ENCODE results near the gene RNF144B. TPM values are rescaled to one million over a fixed set of nuclear protein-coding genes. Genes with fewer than 3 reads are reported as not detected.
"Not testable (repeated sequence)": the region's sequence is repeated elsewhere in the genome, so short reads cannot be mapped to it uniquely, and the experiment has no call there.

RNF144B gene
- total RNA-seq, 1 donor from 2014 or later: 0.86 TPM

- H3K27ac Mint-ChIP-seq; intact Hi-C loops (cut with micrococcal nuclease); H3K4me3 Mint-ChIP-seq; H3K9me3 Mint-ChIP-seq; H3K36me3 Mint-ChIP-seq (ENCODE audit: low read depth); H3K4me1 Mint-ChIP-seq (ENCODE audit: low read depth); DNase-seq (ENCODE audit: low spot score): not testable (repeated sequence)
- H3K27me3 Mint-ChIP-seq (ENCODE audit: insufficient read depth): peaks cover 12% of the 10 kb centered on the region
These were observed 29.6 kb upstream of the RNF144B start for GRCh38 chr6:18357546-18357945.

GRCh38 chr6:18359237-18359885 lies 27.8 kb upstream of the RNF144B start:
- no peaks in the 10 kb centered on the region for H3K36me3 Mint-ChIP-seq (ENCODE audit: low read depth)
- peaks cover 12% of the 10 kb centered on the region for H3K27me3 Mint-ChIP-seq (ENCODE audit: insufficient read depth)
- intact Hi-C loops (cut with micrococcal nuclease): no loop called here
- H3K4me1 Mint-ChIP-seq (ENCODE audit: low read depth): no peaks in the 10 kb centered on the region
- no peak overlapping the region for H3K27ac Mint-ChIP-seq
- peaks cover 7% of the 10 kb centered on the region for H3K9me3 Mint-ChIP-seq
- DNase-seq (ENCODE audit: low spot score): no peak
- no peak overlapping the region for H3K4me3 Mint-ChIP-seq

- H3K36me3 Mint-ChIP-seq (ENCODE audit: low read depth): no peaks in the 10 kb centered on the region
- H3K9me3 Mint-ChIP-seq: peaks cover 7% of the 10 kb centered on the region
- no peak for DNase-seq (ENCODE audit: low spot score)
- no peak overlapping the region for H3K27ac Mint-ChIP-seq
- no peak overlapping the region for H3K4me3 Mint-ChIP-seq
- no peaks in the 10 kb centered on the region for H3K4me1 Mint-ChIP-seq (ENCODE audit: low read depth)
- intact Hi-C loops (cut with micrococcal nuclease): no loop called here
- H3K27me3 Mint-ChIP-seq (ENCODE audit: insufficient read depth): peaks cover 12% of the 10 kb centered on the region
These were observed 27.0 kb upstream of the RNF144B start for GRCh38 chr6:18360188-18360587.

- H3K36me3 Mint-ChIP-seq (ENCODE audit: low read depth): no peaks in the 10 kb centered on the region
- no peak overlapping the region for H3K27ac Mint-ChIP-seq
- H3K27me3 Mint-ChIP-seq (ENCODE audit: insufficient read depth): peaks cover 7% of the 10 kb centered on the region
- H3K9me3 Mint-ChIP-seq: peaks cover 7% of the 10 kb centered on the region
- H3K4me1 Mint-ChIP-seq (ENCODE audit: low read depth): no peaks in the 10 kb centered on the region
- no peak overlapping the region for H3K4me3 Mint-ChIP-seq
- intact Hi-C loops (cut with micrococcal nuclease): no loop called here
- no peak for DNase-seq (ENCODE audit: low spot score)
These were observed 25.0 kb upstream of the RNF144B start for GRCh38 chr6:18362058-18362561.

- Mint-ChIP-seq H3K27me3 (ENCODE audit: insufficient read depth) (peaks cover 7% of the 10 kb centered on the region), H3K4me3 (no peak overlapping the region), H3K4me1 (ENCODE audit: low read depth) (no peaks in the 10 kb centered on the region), H3K27ac (no peak overlapping the region), H3K9me3 (no peaks in the 10 kb centered on the region), H3K36me3 (ENCODE audit: low read depth) (no peaks in the 10 kb centered on the region)
- intact Hi-C loops (cut with micrococcal nuclease): no loop called here
- no peak for DNase-seq (ENCODE audit: low spot score)
These were observed 23.4 kb upstream of the RNF144B start for GRCh38 chr6:18363746-18364145.

GRCh38 chr6:18364561-18364960 lies 22.6 kb upstream of the RNF144B start:
- H3K27ac Mint-ChIP-seq; intact Hi-C loops (cut with micrococcal nuclease); DNase-seq (ENCODE audit: low spot score); H3K4me3 Mint-ChIP-seq; H3K9me3 Mint-ChIP-seq; H3K36me3 Mint-ChIP-seq (ENCODE audit: low read depth); H3K4me1 Mint-ChIP-seq (ENCODE audit: low read depth); H3K27me3 Mint-ChIP-seq (ENCODE audit: insufficient read depth): not testable (repeated sequence)

- no peak for DNase-seq (ENCODE audit: low spot score)
- H3K27ac Mint-ChIP-seq: no peak overlapping the region
- H3K9me3 Mint-ChIP-seq: no peaks in the 10 kb centered on the region
- H3K36me3 Mint-ChIP-seq (ENCODE audit: low read depth): no peaks in the 10 kb centered on the region
- no peaks in the 10 kb centered on the region for H3K4me1 Mint-ChIP-seq (ENCODE audit: low read depth)
- no peak overlapping the region for H3K4me3 Mint-ChIP-seq
- intact Hi-C loops (cut with micrococcal nuclease): no loop called here
- H3K27me3 Mint-ChIP-seq (ENCODE audit: insufficient read depth): peaks cover under 1% of the 10 kb centered on the region
These were observed 19.8 kb upstream of the RNF144B start for GRCh38 chr6:18367371-18367770.

GRCh38 chr6:18368277-18369105 lies 18.7 kb upstream of the RNF144B start:
- intact Hi-C loops (cut with micrococcal nuclease): no loop called here
- no peaks in the 10 kb centered on the region for H3K4me1 Mint-ChIP-seq (ENCODE audit: low read depth)
- H3K4me3 Mint-ChIP-seq: no peak overlapping the region
- no peaks in the 10 kb centered on the region for H3K27me3 Mint-ChIP-seq (ENCODE audit: insufficient read depth)
- H3K9me3 Mint-ChIP-seq: no peaks in the 10 kb centered on the region
- H3K36me3 Mint-ChIP-seq (ENCODE audit: low read depth): no peaks in the 10 kb centered on the region
- no peak overlapping the region for H3K27ac Mint-ChIP-seq
- no peak for DNase-seq (ENCODE audit: low spot score)

- H3K9me3 Mint-ChIP-seq: no peaks in the 10 kb centered on the region
- no peaks in the 10 kb centered on the region for H3K4me1 Mint-ChIP-seq (ENCODE audit: low read depth)
- DNase-seq (ENCODE audit: low spot score): no peak
- peaks cover 2% of the 10 kb centered on the region for H3K27me3 Mint-ChIP-seq (ENCODE audit: insufficient read depth)
- intact Hi-C loops (cut with micrococcal nuclease): no loop called here
- no peak overlapping the region for H3K4me3 Mint-ChIP-seq
- H3K36me3 Mint-ChIP-seq (ENCODE audit: low read depth): no peaks in the 10 kb centered on the region
- no peak overlapping the region for H3K27ac Mint-ChIP-seq
These were observed 16.1 kb upstream of the RNF144B start for GRCh38 chr6:18371010-18371409.

- no peak for DNase-seq (ENCODE audit: low spot score)
- no peaks in the 10 kb centered on the region for H3K4me1 Mint-ChIP-seq (ENCODE audit: low read depth)
- peaks cover 2% of the 10 kb centered on the region for H3K27me3 Mint-ChIP-seq (ENCODE audit: insufficient read depth)
- no peak overlapping the region for H3K27ac Mint-ChIP-seq
- no peaks in the 10 kb centered on the region for H3K9me3 Mint-ChIP-seq
- no peak overlapping the region for H3K4me3 Mint-ChIP-seq
- intact Hi-C loops (cut with micrococcal nuclease): no loop called here
- no peaks in the 10 kb centered on the region for H3K36me3 Mint-ChIP-seq (ENCODE audit: low read depth)
These were observed 15.5 kb upstream of the RNF144B start for GRCh38 chr6:18371656-18372055.

GRCh38 chr6:18380158-18380836 lies 6.9 kb upstream of the RNF144B start:
- no peak overlapping the region for H3K4me3 Mint-ChIP-seq
- intact Hi-C loops (cut with micrococcal nuclease): no loop called here
- H3K36me3 Mint-ChIP-seq (ENCODE audit: low read depth): no peaks in the 10 kb centered on the region
- H3K27me3 Mint-ChIP-seq (ENCODE audit: insufficient read depth): peaks cover 10% of the 10 kb centered on the region
- no peak for DNase-seq (ENCODE audit: low spot score)
- no peaks in the 10 kb centered on the region for H3K9me3 Mint-ChIP-seq
- H3K27ac Mint-ChIP-seq: no peak overlapping the region
- H3K4me1 Mint-ChIP-seq (ENCODE audit: low read depth): no peaks in the 10 kb centered on the region

- H3K36me3 Mint-ChIP-seq (ENCODE audit: low read depth): no peaks in the 10 kb centered on the region
- intact Hi-C loops (cut with micrococcal nuclease): no loop called here
- peaks cover 8% of the 10 kb centered on the region for H3K27me3 Mint-ChIP-seq (ENCODE audit: insufficient read depth)
- H3K27ac Mint-ChIP-seq: no peak overlapping the region
- no peaks in the 10 kb centered on the region for H3K9me3 Mint-ChIP-seq
- H3K4me1 Mint-ChIP-seq (ENCODE audit: low read depth): no peaks in the 10 kb centered on the region
- H3K4me3 Mint-ChIP-seq: no peak overlapping the region
- DNase-seq (ENCODE audit: low spot score): no peak
These were observed 6.3 kb upstream of the RNF144B start for GRCh38 chr6:18380851-18381250.

GRCh38 chr6:18383441-18383840 lies 3.7 kb upstream of the RNF144B start:
- Mint-ChIP-seq H3K36me3 (ENCODE audit: low read depth) (no peaks in the 10 kb centered on the region), H3K4me1 (ENCODE audit: low read depth) (peaks cover 20% of the 10 kb centered on the region), H3K4me3 (no peak overlapping the region), H3K27ac (no peak overlapping the region), H3K9me3 (no peaks in the 10 kb centered on the region), H3K27me3 (ENCODE audit: insufficient read depth) (peaks cover 23% of the 10 kb centered on the region)
- intact Hi-C loops (cut with micrococcal nuclease): no loop called here
- DNase-seq (ENCODE audit: low spot score): no peak
